ENCODE measurements around the gene S100G. TPM values are rescaled to one million over a fixed set of nuclear protein-coding genes. Genes with fewer than 3 reads are reported as not detected.

S100G gene
- total RNA-seq, 1 experiment from 2014 or later, result not detected

Other genes starting within 250 kb of the S100G start
- gene CTPS2, start 62.5 kb downstream of the S100G start, total RNA-seq (2014; rRNA removed; shearing (Covaris generic)), result 39.1 and 41.3 TPM in 2 replicates
- 48.8 and 49.8 TPM in 2 replicates for gene SYAP1, start 69.5 kb downstream of the S100G start, total RNA-seq (2014; rRNA removed; shearing (Covaris generic))
- gene TXLNG, start 136.3 kb downstream of the S100G start, total RNA-seq (2014; rRNA removed; shearing (Covaris generic)), result 33.8 and 39.2 TPM in 2 replicates
- gene RBBP7, start 220.2 kb downstream of the S100G start, total RNA-seq (2014; rRNA removed; shearing (Covaris generic)), result 282 and 303 TPM in 2 replicates

All from SJCRH30 (cell line).